Measurements from ENCODE around the gene TTC33.

- TF ChIP-seq CTCF (IDR thresholded peaks at IDR 0.05) (no peak), EZH2 (IDR thresholded peaks at IDR 0.05; ENCODE audit: borderline replicate concordance, insufficient read depth, low read depth, low read length, poor library complexity, severe bottlenecking) (no peak)
Measured at GRCh38 chr5:40499007-40499406, 256.8 kb downstream of the TTC33 start.
